A549 (cell line): Measurements from ENCODE around the gene SAA1. TPM values are rescaled to one million over a fixed set of nuclear protein-coding genes. Genes with fewer than 3 reads are reported as not detected.
"Not testable (repeated sequence)": the region's sequence is repeated elsewhere in the genome, so short reads cannot be mapped to it uniquely, and the experiment has no call there.

ENCODE experiments used
- ATAC-seq, 2 experiments: fragments of 200-7000 bp in 1 of 2; fragments of >200 bp in 1 of 2; cut with Nextera tagmentation in 1 of 2; cut with Tn5 transposase in 1 of 2; 3 replicates each; pipeline versions ENCODE4 v1.8.0 to v1.9.1; 2018 to 2020; ENCODE audit warnings: mild to moderate bottlenecking in 1 of 2, moderate library complexity in 1 of 2
- CTCF ChIA-PET: fragments of 300-600 bp; sonication (Branson Sonifier 250); formaldehyde crosslinking; extraction: SDS; loops from one replicate; lab custom pipeline; 2021; ENCODE audit warnings: antibody characterized with exemption, inconsistent platforms; lab: Yijun Ruan, JAX
- POLR2A ChIA-PET: fragments of 350-600 bp; formaldehyde crosslinking; extraction: SDS; loops from one replicate; lab custom pipeline; 2021; ENCODE audit warnings: antibody characterized with exemption, inconsistent platforms; lab: Yijun Ruan, JAX
- DNase-seq, 2 experiments: peaks; one replicate each; pipeline versions ENCODE4 v3.0.0 to v3.0.0-alpha.2; 2011 to 2016; ENCODE audit warnings: low read depth in 1 of 2, low spot score in 1 of 2
- FAIRE-seq: peaks from 2 replicates; lab custom pipeline; 2011; peaks lifted over from hg19 to GRCh38; lab: Jason Lieb, UNC
- H3K27ac ChIP-seq, 2 experiments: fragments of >200 bp; sonication (Bioruptor Twin); formaldehyde crosslinking; 3 replicates each; pipeline ENCODE4 v1.5.1; 2016 to 2017
- H3K4me1 ChIP-seq: fragments of >200 bp; sonication (Bioruptor Twin); formaldehyde crosslinking; 3 replicates; pipeline ENCODE4 v1.6.1; 2016
- H3K4me2 ChIP-seq: fragments of >200 bp; sonication (Bioruptor Twin); formaldehyde crosslinking; 3 replicates; pipeline ENCODE4 v1.6.1; 2016
- H3K4me3 ChIP-seq: fragments of >200 bp; sonication (Bioruptor Twin); formaldehyde crosslinking; 3 replicates; pipeline ENCODE4 v1.5.1; 2016
- H3K9me3 ChIP-seq: fragments of >200 bp; sonication (Bioruptor Twin); formaldehyde crosslinking; 3 replicates; pipeline ENCODE4 v1.6.1; 2016
- CHD2 ChIP-seq: fragments of 150-350 bp; IDR thresholded peaks from 2 replicates; pipeline ENCODE4 v1.6.1; 2014; ENCODE audit warnings: low read length; ENCODE audit not compliant: partially characterized antibody
- EP300 ChIP-seq, 2 experiments: fragments of >200 bp; sonication (Bioruptor Twin); formaldehyde crosslinking; IDR thresholded peaks; 2 replicates in 1 of 2; 3 replicates in 1 of 2; pipeline ENCODE4 v1.6.1; 2016 to 2017
- HEYL ChIP-seq: fragments of 250-450 bp; sonication (Bioruptor Pico); IDR thresholded peaks from 2 replicates; pipeline ENCODE4 v1.8.0; 2021; ENCODE audit warnings: mild to moderate bottlenecking, moderate library complexity
- HOXB13 ChIP-seq: fragments of 250-450 bp; sonication (Bioruptor Pico); IDR thresholded peaks from 2 replicates; pipeline ENCODE4 v1.5.0; 2020; ENCODE audit warnings: low read depth, mild to moderate bottlenecking, moderate library complexity
- KDM5A ChIP-seq: fragments of 200-600 bp; sonication (generic); IDR thresholded peaks from 2 replicates; pipeline ENCODE4 v1.6.1; 2016; ENCODE audit warnings: antibody characterized with exemption, mild to moderate bottlenecking
- MYC ChIP-seq: IDR thresholded peaks from 2 replicates; pipeline ENCODE4 v1.6.1; 2012; ENCODE audit warnings: mild to moderate bottlenecking, inconsistent platforms, low read length, improper control_type of control experiment, borderline replicate concordance
- PBX3 ChIP-seq: IDR thresholded peaks from 2 replicates; pipeline ENCODE4 v1.6.1; 2012
- POLR2A ChIP-seq: IDR thresholded peaks from 2 replicates; pipeline ENCODE4 v1.6.1; 2012; ENCODE audit warnings: mild to moderate bottlenecking, low read length
- REST ChIP-seq: fragments of 200-600 bp; sonication (generic); IDR thresholded peaks from 2 replicates; pipeline ENCODE4 v1.6.1; 2016; ENCODE audit warnings: antibody characterized with exemption, mild to moderate bottlenecking, moderate library complexity
- RNF2 ChIP-seq: fragments of 200-600 bp; sonication (generic); IDR thresholded peaks from 2 replicates; pipeline ENCODE4 v1.6.1; 2016; ENCODE audit warnings: low read depth, mild to moderate bottlenecking, antibody characterized with exemption, moderate library complexity, borderline replicate concordance
- TFCP2L1 ChIP-seq: fragments of 250-450 bp; sonication (Bioruptor Pico); IDR thresholded peaks from 2 replicates; pipeline ENCODE4 v1.5.0; 2021; ENCODE audit warnings: mild to moderate bottlenecking
- TP53 ChIP-seq: fragments of 250-450 bp; sonication (Bioruptor Pico); IDR thresholded peaks from 2 replicates; pipeline ENCODE4 v1.5.0; 2021; ENCODE audit warnings: mild to moderate bottlenecking, moderate library complexity
- ZFP36 ChIP-seq: fragments of 450-650 bp; IDR thresholded peaks from 2 replicates; pipeline ENCODE4 v1.6.1; 2014; ENCODE audit warnings: borderline replicate concordance; ENCODE audit not compliant: partially characterized antibody
- WGBS: methylation state at CpG from one replicate; pipeline ENCODE4 v1.1.6; 2017; ENCODE audit errors: missing lambda C conversion rate; 5-methylcytosine and 5-hydroxymethylcytosine counted together
- polyA plus RNA-seq, 4 experiments: library from polyadenylated mRNA; depleted of rRNA in 3 of 4; stranded (reverse); fragments of >200 nt; fragmentation: RNase III in 1 of 4; extraction: RNeasy Plus Mini Kit Qiagen cat#74134 plus additional on column Dnase treatment in 1 of 4; gene quantifications; 2 replicates in 3 of 4; 3 replicates in 1 of 4; pipeline ENCODE4 v1.2.3, GENCODE V29; 2011 to 2017

The SAA1 gene
- polyA plus RNA-seq, 2 of the 4 experiments (the other 2 are of a cell fraction) = 0.37 TPM; not detected in 1

- TF ChIP-seq REST (no peak), PBX3 (no peak), TP53 (CRISPR knock-in tag) (no peak)
Observed at GRCh38 chr11:18264677-18265555, 1.1 kb upstream of the SAA1 start (continued).

- POLR2A ChIA-PET, FAIRE-seq, H3K27ac ChIP-seq, H3K4me2 ChIP-seq, DNase-seq, CTCF ChIA-PET, H3K4me1 ChIP-seq, ATAC-seq, H3K9me3 ChIP-seq, H3K4me3 ChIP-seq: not testable (repeated sequence)
- 63% methylated on average over 9 of the region's 10 CpGs for WGBS
Observed at GRCh38 chr11:18267335-18268133, 1.5 kb downstream of the SAA1 start.

GRCh38 chr11:18269252-18269651 is 3.2 kb downstream of the SAA1 start:
- POLR2A ChIA-PET, H3K9me3 ChIP-seq, FAIRE-seq, DNase-seq, H3K27ac ChIP-seq, H3K4me2 ChIP-seq, CTCF ChIA-PET, H3K4me1 ChIP-seq, H3K4me3 ChIP-seq: not testable (repeated sequence)
- ATAC-seq = peak in 1 of 2 experiments; percentile 47; a peak in 3 of 6 replicates
- 53% methylated on average over 3 of the region's 5 CpGs for WGBS

GRCh38 chr11:18270102-18270501 is 4.0 kb downstream of the SAA1 start:
- no peak for FAIRE-seq
- no peak for DNase-seq
- 59% methylated on average over 4 of the region's 4 CpGs for WGBS
- H3K4me3 ChIP-seq = no peak overlapping the region
- H3K27ac ChIP-seq = no peak overlapping the region
- CTCF ChIA-PET = interaction anchor here (0.9 to 1.1 kb wide), 2 partner anchors 98 to 99 kb away, joined by 3 read pairs; partner anchors contain the start of gene MRGPRX4
- peak in 1 of 2 experiments; percentile 15; a peak in 1 of 6 replicates for ATAC-seq
- H3K4me1 ChIP-seq = no peaks in the 10 kb centered on the region
- H3K4me2 ChIP-seq = no peak overlapping the region
- no peaks in the 10 kb centered on the region for H3K9me3 ChIP-seq
- TF ChIP-seq MYC (no peak), HOXB13 (no peak), CHD2 (no peak), HEYL (no peak), KDM5A (no peak), RNF2 (no peak), EP300 (IDR thresholded peaks at IDR 0.05) (no peak), ZFP36 (no peak), POLR2A (no peak), TFCP2L1 (no peak)
- TF ChIP-seq, all 56 proteins: peak for 0
- POLR2A ChIA-PET = no interaction called here
